ENCODE data around the gene PRRG4. TPM values are rescaled to one million over a fixed set of nuclear protein-coding genes. Genes with fewer than 3 reads are reported as not detected.

Gene PRRG4
- total and polyA plus RNA-seq, 2 of the 13 experiments (the other 11 are each of a cell fraction or from before 2014, with no cell fraction given): 0.24 to 0.95 TPM

DNA sequence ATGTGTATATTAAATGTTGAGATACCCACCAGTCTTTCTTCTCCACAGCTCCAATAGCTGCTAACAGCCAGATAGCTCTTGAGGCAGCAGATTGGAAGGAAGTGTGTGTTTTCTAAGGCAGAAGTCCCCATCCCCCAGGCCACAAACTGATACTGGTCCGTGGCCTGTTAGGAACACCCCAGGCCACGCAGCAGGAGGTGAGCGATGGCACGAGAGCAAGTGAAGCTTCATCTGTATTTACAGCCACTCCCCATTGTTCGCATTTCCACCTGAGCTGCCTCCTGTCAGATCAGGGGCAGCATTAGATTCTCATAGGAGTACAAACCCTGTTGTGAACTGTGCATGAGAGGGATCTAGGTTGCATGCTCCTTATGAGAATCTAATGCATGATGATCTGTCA, 48.0 kb upstream of the PRRG4 start:
- intact Hi-C loops (cut with micrococcal nuclease; ENCODE audit: unreplicated experiment): no loop called here
- H3K36me3 ChIP-seq (replicated peaks in 1 of 2; ENCODE audit: control insufficient read depth in 1 of 2, insufficient read depth in 2 of 2, low read length in 2 of 2): no peaks in the 10 kb centered on the region
- FAIRE-seq (no peak), DNase-seq (ENCODE audit: low spot score) (no peak), ATAC-seq (no peak)
- in situ Hi-C loops (cut with HindIII; ENCODE audit: extremely low pct_ligation_motif_present, low pct_unique_long_range_greater_than_20kb): no loop called here
- BruUV-seq (replicated peaks): no TSS peak
- TF ChIP-seq ZFP36 (IDR thresholded peaks at IDR 0.05; ENCODE audit: borderline replicate concordance, low read depth, low read length, partially characterized antibody) (no peak), KDM6A (CRISPR knock-in tag; IDR thresholded peaks at IDR 0.05; ENCODE audit: low read depth) (no peak), POGK (CRISPR knock-in tag; conservative IDR thresholded peaks at IDR 0.05) (no peak)
- TF ChIP-seq, protein P1, sequence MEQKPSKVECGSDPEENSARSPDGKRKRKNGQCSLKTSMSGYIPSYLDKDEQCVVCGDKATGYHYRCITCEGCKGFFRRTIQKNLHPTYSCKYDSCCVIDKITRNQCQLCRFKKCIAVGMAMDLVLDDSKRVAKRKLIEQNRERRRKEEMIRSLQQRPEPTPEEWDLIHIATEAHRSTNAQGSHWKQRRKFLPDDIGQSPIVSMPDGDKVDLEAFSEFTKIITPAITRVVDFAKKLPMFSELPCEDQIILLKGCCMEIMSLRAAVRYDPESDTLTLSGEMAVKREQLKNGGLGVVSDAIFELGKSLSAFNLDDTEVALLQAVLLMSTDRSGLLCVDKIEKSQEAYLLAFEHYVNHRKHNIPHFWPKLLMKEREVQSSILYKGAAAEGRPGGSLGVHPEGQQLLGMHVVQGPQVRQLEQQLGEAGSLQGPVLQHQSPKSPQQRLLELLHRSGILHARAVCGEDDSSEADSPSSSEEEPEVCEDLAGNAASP (CRISPR knock-in tag; IDR thresholded peaks at IDR 0.05; ENCODE audit: borderline replicate concordance): no peak
- H3K9ac ChIP-seq (ENCODE audit: insufficient read depth, low read depth, low read length): no peak overlapping the region
- no peaks in the 10 kb centered on the region for H3K79me2 ChIP-seq (ENCODE audit: insufficient read depth, low read length)
- H3K4me3 ChIP-seq (replicated peaks in 1 of 3; ENCODE audit: insufficient read depth in 1 of 3, low read depth in 2 of 3, low read length in 3 of 3): no peak overlapping the region
- H3K9me3 ChIP-seq (ENCODE audit: low read length): no peaks in the 10 kb centered on the region
- no peaks in the 10 kb centered on the region for H3K27me3 ChIP-seq (ENCODE audit: control insufficient read depth in 1 of 2, insufficient read depth in 2 of 2, low read length in 2 of 2)
- H3K4me2 ChIP-seq (ENCODE audit: low read depth, low read length): no peak overlapping the region
- H3K27ac ChIP-seq (ENCODE audit: extremely low read length, insufficient read depth, low read length): no peak overlapping the region
- ChIA-PET POLR2A (no interaction called here), CTCF (ENCODE audit: low intra/inter-chr PET ratio, low total read pairs) (no interaction called here)
- no peak overlapping the region for H2AFZ ChIP-seq (ENCODE audit: low read length)
- WGBS (ENCODE audit: low lambda C conversion rate): 3% methylated on average over 5 of the region's 5 CpGs
- H4K20me1 ChIP-seq (ENCODE audit: insufficient read depth, low read length): no peaks in the 10 kb centered on the region
- peaks cover 6% of the 10 kb centered on the region for H3K4me1 ChIP-seq (ENCODE audit: insufficient read depth, low read length)

DNA sequence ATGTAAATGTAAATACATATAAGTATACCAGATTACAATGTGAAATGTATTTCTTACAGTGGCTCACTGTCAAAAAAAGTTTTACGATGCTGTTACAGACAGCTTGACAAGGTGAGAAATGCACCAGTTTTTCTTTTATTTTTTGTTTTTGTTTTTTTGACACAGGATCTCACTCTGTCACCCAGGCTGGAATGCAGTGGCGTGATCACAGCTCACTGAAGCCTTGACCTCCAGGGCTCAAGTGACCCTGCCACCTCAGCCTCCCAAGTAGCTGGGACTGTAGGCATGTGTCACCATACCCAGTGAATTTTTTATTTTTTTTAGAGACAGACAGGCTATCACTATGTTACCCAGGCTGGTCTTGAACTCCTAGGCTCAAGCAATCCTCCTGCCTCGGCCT, 44.5 kb upstream of the PRRG4 start:
- H3K27ac ChIP-seq (ENCODE audit: extremely low read length, insufficient read depth, low read length): no peak overlapping the region
- H2AFZ ChIP-seq (ENCODE audit: low read length): no peak overlapping the region
- intact Hi-C loops (cut with micrococcal nuclease; ENCODE audit: unreplicated experiment) (no loop called here), in situ Hi-C loops (cut with HindIII; ENCODE audit: extremely low pct_ligation_motif_present, low pct_unique_long_range_greater_than_20kb) (no loop called here)
- FAIRE-seq (no peak), DNase-seq (ENCODE audit: low spot score) (no peak), ATAC-seq (no peak; the same call in 2 of the 3 replicates)
- BruUV-seq (replicated peaks): no TSS peak
- ChIA-PET POLR2A (no interaction called here), CTCF (ENCODE audit: low intra/inter-chr PET ratio, low total read pairs) (no interaction called here)
- no peak overlapping the region for H3K9ac ChIP-seq (ENCODE audit: insufficient read depth, low read depth, low read length)
- no peaks in the 10 kb centered on the region for H3K27me3 ChIP-seq (ENCODE audit: control insufficient read depth in 1 of 2, insufficient read depth in 2 of 2, low read length in 2 of 2)
- no peak overlapping the region; the same call in 1 of the 2 replicates for H3K4me2 ChIP-seq (ENCODE audit: low read depth, low read length)
- no peaks in the 10 kb centered on the region for H3K36me3 ChIP-seq (replicated peaks in 1 of 2; ENCODE audit: control insufficient read depth in 1 of 2, insufficient read depth in 2 of 2, low read length in 2 of 2)
- H4K20me1 ChIP-seq (ENCODE audit: insufficient read depth, low read length): no peaks in the 10 kb centered on the region
- WGBS (ENCODE audit: low lambda C conversion rate): 16% methylated on average over 3 of the region's 3 CpGs
- H3K9me3 ChIP-seq (ENCODE audit: low read length): no peaks in the 10 kb centered on the region
- H3K4me1 ChIP-seq (ENCODE audit: insufficient read depth, low read length): peaks cover 6% of the 10 kb centered on the region
- no peaks in the 10 kb centered on the region for H3K79me2 ChIP-seq (ENCODE audit: insufficient read depth, low read length)
- H3K4me3 ChIP-seq (replicated peaks in 1 of 3; ENCODE audit: insufficient read depth in 1 of 3, low read depth in 2 of 3, low read length in 3 of 3): no peak overlapping the region
- TF ChIP-seq RARA (CRISPR knock-in tag; IDR thresholded peaks at IDR 0.05): 0 out of 2 replicates have a peak, but pooled peaks have one; percentile 18
- no peak for TF ChIP-seq THAP11 (CRISPR knock-in tag; IDR thresholded peaks at IDR 0.05)
- no peak for TF ChIP-seq ZSCAN9 (CRISPR knock-in tag; IDR thresholded peaks at IDR 0.05; ENCODE audit: borderline replicate concordance)
- TF ChIP-seq FUBP1 (CRISPR knock-in tag; IDR thresholded peaks at IDR 0.05; ENCODE audit: borderline replicate concordance): no peak
